SH-SY5Y (cell line): ENCODE data around the gene RHOF.

ENCODE experiments used
- GATA2 ChIP-seq: IDR thresholded peaks from 2 replicates; pipeline ENCODE4 v1.6.1; 2011; ENCODE audit warnings: mild to moderate bottlenecking, low read depth, low read length
- GATA3 ChIP-seq: IDR thresholded peaks from 2 replicates; pipeline ENCODE4 v1.6.1; 2011; ENCODE audit warnings: low read depth, mild to moderate bottlenecking, low read length, moderate library complexity

The RHOF gene

DNA sequence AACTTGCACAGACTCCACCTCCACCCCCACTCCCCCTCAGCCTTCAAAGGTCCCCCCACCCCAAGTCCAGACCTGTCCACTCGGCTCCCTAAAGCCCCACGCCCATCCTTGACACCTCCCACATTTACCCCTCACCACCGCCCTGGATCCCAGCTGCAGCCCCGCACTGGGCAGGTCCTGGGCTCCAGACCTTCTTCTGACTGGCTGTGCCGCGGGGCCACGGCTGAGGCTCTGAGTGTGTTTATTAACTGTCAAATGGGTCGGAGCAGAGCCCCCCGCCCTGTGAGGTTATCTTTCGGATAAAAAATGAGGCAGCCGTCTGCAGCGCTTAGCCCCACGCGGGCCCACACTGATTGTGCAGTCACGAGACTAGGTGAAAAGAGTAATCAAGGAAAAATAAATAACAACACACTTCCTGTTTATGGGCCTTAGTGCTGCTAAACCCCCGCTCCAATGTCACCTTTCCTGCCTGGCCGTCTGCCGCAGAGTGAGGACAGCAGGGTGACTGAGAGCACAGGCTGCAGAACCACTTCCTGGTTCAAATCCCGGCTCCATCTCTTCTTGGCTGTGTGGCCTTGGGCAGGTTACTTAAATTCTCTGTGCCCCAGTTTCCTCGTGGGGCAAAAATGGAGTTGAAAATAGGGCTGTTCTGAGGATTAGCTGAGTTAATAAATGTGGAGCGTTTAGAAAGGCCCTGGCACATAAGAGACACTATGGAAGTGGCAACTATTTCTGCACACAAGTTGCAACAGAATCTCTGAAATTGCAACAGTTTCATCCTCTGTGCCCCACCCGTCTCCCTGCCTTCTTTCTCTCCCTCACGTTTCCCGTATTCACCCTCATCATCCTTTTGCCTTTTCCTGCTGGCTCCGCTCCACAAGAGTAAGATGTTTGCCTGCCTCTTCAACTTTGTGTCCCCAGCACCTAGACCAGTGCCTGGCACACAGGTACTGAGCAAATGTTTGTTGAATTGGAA lies 19.7 kb upstream of the RHOF start:
- TF ChIP-seq GATA2 (no peak), GATA3 (no peak)

GRCh38 chr12:121812320-121812871 lies 18.9 kb upstream of the RHOF start:
- no peak for TF ChIP-seq GATA3
- TF ChIP-seq GATA2 = no peak

DNA sequence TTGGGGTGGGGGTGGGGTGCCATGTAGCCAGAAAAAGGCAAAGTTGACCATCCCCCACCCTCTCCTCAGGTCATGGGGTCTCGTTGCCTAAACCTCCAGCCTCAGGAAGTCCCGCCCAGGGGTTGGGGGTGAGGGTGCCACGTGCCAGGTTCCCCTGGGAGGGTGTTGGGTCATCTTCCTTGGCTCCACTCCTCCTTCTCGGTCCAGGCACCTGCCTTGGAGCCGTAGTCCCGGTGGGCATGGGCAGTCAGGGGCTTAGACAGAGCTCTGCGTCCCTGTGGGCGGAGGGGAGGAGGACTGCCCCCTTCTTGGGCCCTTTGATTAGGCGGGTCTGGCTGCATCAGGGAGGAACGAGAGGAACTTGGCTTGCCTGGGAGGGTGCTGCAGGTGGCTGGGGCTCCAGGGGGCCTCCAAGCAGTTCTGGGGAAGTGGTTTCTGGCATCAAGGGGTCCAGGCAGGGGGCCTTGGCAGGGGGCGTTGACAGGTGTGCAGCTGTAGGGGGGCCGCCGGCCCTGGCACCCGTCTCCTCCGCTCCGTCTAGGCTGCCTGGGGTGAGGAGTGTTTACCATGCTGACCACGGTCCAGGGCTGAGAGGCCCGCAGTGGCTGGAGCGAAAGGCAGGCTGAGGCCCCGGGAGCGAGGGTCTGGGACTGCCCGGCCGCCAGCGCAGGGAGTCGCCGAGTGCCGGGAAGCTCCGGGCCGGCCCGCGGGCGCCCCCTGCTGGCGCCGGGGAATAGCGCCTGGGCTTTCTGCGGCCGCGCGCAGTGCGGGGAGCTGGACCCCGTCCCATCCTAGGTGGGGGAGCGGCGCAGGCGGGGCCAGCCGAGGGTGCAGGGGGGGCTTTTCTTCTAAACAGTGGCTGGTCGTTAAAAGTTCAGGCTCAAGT lies 18.2 kb upstream of the RHOF start:
- TF ChIP-seq GATA3 (no peak), GATA2 (no peak)

DNA sequence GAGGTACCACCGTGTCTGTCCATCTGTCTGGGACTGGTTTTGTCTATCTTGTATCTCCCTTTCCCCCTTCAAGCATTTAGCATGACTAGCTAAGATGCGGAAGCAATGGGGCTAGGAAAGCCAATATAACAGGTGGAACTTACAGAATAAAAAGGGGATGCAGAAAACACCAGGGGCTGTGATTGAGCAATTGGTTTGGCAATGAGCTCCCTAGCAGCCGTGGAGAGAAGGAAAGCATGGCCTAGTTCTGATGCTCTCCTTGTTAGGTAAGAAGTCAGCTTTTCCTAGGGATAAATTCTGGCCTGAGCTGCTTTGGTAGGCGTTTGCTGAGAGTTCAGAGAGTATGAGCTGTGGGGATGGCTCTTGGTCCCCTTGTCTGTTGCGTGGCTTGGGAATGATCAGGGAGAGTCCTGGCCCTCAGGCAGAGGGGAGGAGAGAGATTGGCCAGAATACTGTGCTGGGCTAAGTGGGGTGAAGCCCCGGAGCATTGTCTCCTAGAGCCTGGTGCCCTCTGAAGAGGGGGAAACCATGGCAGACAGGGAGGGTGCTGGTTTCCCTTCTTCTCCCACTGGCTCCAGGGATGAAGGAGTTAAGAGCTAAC lies 17.4 kb upstream of the RHOF start:
- TF ChIP-seq GATA3 (no peak), GATA2 (no peak)

GRCh38 chr12:121810234-121810817 lies 16.8 kb upstream of the RHOF start:
- TF ChIP-seq GATA2 = no peak
- TF ChIP-seq GATA3 = no peak

GRCh38 chr12:121809712-121810116 lies 16.2 kb upstream of the RHOF start:
- TF ChIP-seq GATA3 (no peak), GATA2 (no peak)

DNA sequence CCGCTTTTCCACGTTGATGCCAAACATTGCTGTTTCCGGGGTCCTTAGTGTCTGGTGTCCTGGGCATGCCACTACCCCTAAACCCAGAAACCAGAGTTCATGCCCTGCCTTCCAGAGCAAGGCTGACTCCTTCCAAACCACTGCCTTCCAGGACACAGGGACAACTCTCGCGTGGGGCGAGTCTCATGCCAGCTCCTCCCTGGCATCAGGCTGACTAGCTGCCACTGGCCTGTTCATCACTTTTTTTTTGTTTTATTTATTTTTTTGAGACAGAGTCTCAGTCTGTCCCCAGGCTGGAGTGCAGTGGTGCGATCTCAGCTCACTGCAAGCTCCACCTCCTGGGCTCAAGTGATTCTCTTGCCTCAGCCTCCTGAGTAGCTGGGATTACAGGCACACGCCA lies 15.1 kb upstream of the RHOF start:
- no peak for TF ChIP-seq GATA2
- TF ChIP-seq GATA3 = no peak

DNA sequence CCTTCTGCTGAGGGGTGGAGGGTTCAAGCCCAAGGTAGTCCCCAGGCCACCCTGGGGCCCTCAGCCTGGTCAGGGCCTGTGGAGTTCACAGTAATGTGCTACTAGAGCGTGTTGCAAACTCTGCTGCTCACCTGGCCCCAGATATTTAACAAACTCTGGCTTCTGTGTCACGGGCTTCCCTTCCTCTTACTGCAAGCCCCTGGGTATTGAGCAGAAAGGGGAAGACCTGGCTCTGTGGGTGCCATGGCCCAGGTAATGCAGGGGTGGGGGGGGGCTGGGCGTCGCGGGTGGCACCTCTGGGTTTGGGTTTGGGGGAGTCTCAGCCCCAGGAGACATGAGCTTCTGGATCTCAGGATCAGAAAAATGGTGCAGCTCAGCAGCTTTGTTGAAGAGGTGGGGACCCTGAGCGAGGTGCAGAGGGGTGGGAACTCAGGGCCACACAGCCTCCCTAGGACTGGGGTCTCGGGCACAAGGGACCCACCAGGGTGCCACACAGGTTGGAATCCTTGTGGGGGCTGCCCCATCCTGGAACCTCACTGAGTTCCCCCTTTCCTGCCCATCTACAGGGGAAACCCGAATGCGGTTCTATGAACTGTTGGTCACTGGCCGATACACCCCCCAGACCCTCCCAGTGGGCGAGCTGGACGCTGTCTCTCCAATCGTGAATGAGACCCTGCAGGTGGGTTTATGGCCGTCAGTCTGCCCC lies 14.3 kb upstream of the RHOF start:
- TF ChIP-seq GATA2 (no peak), GATA3 (no peak)

- no peak for TF ChIP-seq GATA2
Observed at GRCh38 chr12:121806546-121807423, 13.3 kb upstream of the RHOF start.

DNA sequence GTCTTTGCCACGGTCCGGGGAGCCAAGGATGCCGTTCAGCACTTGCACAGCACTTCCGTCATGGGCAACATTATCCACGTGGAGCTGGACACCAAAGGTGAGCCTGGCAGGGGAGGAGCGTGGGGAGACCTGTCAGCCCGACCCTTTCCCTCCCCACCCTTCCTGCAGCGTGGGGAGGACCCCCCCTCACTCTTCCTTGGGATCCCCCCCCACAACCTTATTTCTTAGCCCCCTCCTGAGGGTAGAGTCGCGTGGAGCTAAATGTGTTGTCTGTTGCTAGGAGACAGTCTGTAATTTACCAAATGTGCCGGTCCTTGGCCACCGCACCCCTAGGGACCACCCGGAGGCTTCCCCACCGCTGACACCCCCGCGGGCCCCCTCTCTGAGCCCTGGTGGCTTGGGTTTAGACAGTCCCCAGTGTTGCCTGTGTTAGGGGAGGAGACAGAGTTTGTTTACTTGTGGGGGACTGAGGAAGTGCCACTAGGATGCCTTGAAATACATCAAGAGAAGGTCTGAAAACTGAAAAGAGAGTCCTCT lies 12.6 kb upstream of the RHOF start:
- no peak for TF ChIP-seq GATA2
- TF ChIP-seq GATA3 = no peak

- TF ChIP-seq GATA2 (no peak), GATA3 (no peak)
Observed at GRCh38 chr12:121805171-121806008, 11.9 kb upstream of the RHOF start.
